DMS153 treated with DMSO at 0.1 percent for 48 hours (cell line): ENCODE results near the gene PPP2R2B.

ENCODE experiments used
- DNase-seq: peaks from one replicate; lab custom pipeline; 2025; ENCODE audit not compliant: unreplicated experiment; lab: John Stamatoyannopoulos, UW

The PPP2R2B gene

GRCh38 chr5:146789712-146790653 is 88.6 kb downstream of the PPP2R2B start:
- DNase-seq, result no peak

- no peak for DNase-seq
These were observed 89.7 kb downstream of the PPP2R2B start for GRCh38 chr5:146788898-146789297.

GRCh38 chr5:146785065-146785464 is 93.5 kb downstream of the PPP2R2B start:
- no peak for DNase-seq

- no peak for DNase-seq
These were observed 97.4 kb downstream of the PPP2R2B start for GRCh38 chr5:146781157-146781556.

GRCh38 chr5:146779211-146779869 is 99.2 kb downstream of the PPP2R2B start:
- DNase-seq, result no peak

- no peak for DNase-seq
These were observed 99.8 kb downstream of the PPP2R2B start for GRCh38 chr5:146778795-146779194.

- no peak for DNase-seq
These were observed 100.3 kb downstream of the PPP2R2B start for GRCh38 chr5:146778261-146778660.

- DNase-seq, result no peak
These were observed 105.6 kb downstream of the PPP2R2B start for GRCh38 chr5:146772881-146773466.

GRCh38 chr5:146770980-146771379 is 107.6 kb downstream of the PPP2R2B start:
- DNase-seq, result no peak

GRCh38 chr5:146770546-146770945 is 108.0 kb downstream of the PPP2R2B start:
- DNase-seq, result no peak

- DNase-seq, result no peak
These were observed 111.0 kb downstream of the PPP2R2B start for GRCh38 chr5:146767534-146767933.

GRCh38 chr5:146766013-146766412 is 112.5 kb downstream of the PPP2R2B start:
- DNase-seq, result no peak

- no peak for DNase-seq
These were observed 113.3 kb downstream of the PPP2R2B start for GRCh38 chr5:146765089-146765832.

- no peak for DNase-seq
These were observed 115.7 kb downstream of the PPP2R2B start for GRCh38 chr5:146762830-146763229.

- DNase-seq, result no peak
These were observed 116.7 kb downstream of the PPP2R2B start for GRCh38 chr5:146761811-146762210.

- DNase-seq, result no peak
These were observed 119.6 kb downstream of the PPP2R2B start for GRCh38 chr5:146758938-146759337.

- no peak for DNase-seq
These were observed 120.5 kb downstream of the PPP2R2B start for GRCh38 chr5:146758076-146758475.

- no peak for DNase-seq
These were observed 122.0 kb downstream of the PPP2R2B start for GRCh38 chr5:146756546-146756945.

GRCh38 chr5:146755793-146756192 is 122.8 kb downstream of the PPP2R2B start:
- DNase-seq, result no peak

- no peak for DNase-seq
These were observed 123.9 kb downstream of the PPP2R2B start for GRCh38 chr5:146754621-146755020.

- peak; percentile 8 for DNase-seq
These were observed 124.9 kb downstream of the PPP2R2B start for GRCh38 chr5:146753641-146754040.
